K562 (cell line): Measurements from ENCODE around the gene SLC23A2. TPM values are rescaled to one million over a fixed set of nuclear protein-coding genes. Genes with fewer than 3 reads are reported as not detected.

ENCODE experiments used
- ATAC-seq: fragments of 200-7000 bp; cut with Tn5 transposase; 3 replicates; pipeline ENCODE4 v1.9.1; 2020; ENCODE audit warnings: moderate library complexity
- BruUV-seq: library from RNA; stranded (reverse); fragments of 400-500 nt; replicated peaks from 2 replicates; lab custom pipeline; 2021; lab: Mats Ljungman, UMichigan
- CTCF ChIA-PET: fragments of 300-600 bp; formaldehyde crosslinking; extraction: SDS; loops from one replicate; lab custom pipeline; 2021; ENCODE audit warnings: low intra/inter-chr PET ratio; lab: Yijun Ruan, JAX
- POLR2A ChIA-PET: fragments of 300-600, 350-650 bp; sonication (Branson Sonifier 250); formaldehyde crosslinking; extraction: SDS; loops from one replicate; lab custom pipeline; 2021; ENCODE audit warnings: antibody characterized with exemption, inconsistent platforms; lab: Yijun Ruan, JAX
- DNase-seq, 4 experiments: peaks; one replicate each; pipeline versions ENCODE4 v3.0.0 to v3.0.0-alpha.2; 2011 to 2018; ENCODE audit warnings: low spot score in 3 of 4, mixed read lengths in 3 of 4; ENCODE audit errors: extremely low read depth in 1 of 4
- FAIRE-seq: peaks from 2 replicates; lab custom pipeline; 2011; peaks lifted over from hg19 to GRCh38; lab: Jason Lieb, UNC
- H2AFZ ChIP-seq: 2 replicates; pipeline ENCODE4 v1.6.0; 2011; ENCODE audit warnings: low read depth, low read length, control low read depth, inconsistent platforms
- H3K27ac ChIP-seq: fragments of 200-600 bp; 3 replicates; pipeline ENCODE4 v1.8.0; 2011; ENCODE audit warnings: low read depth, mild to moderate bottlenecking, control low read depth, inconsistent platforms, low read length, moderate library complexity, mixed read lengths; ENCODE audit errors: extremely low read depth
- H3K27me3 ChIP-seq, 2 experiments: fragments of 300-600 bp in 1 of 2; 2 replicates in 1 of 2; 3 replicates in 1 of 2; pipeline versions ENCODE4 v1.6.0 to v1.8.0; 2011; ENCODE audit warnings: inconsistent platforms in 2 of 2, low read length in 2 of 2, mild to moderate bottlenecking in 1 of 2, mixed read lengths in 1 of 2, moderate library complexity in 1 of 2; ENCODE audit not compliant: control insufficient read depth in 2 of 2, insufficient read depth in 2 of 2
- H3K36me3 ChIP-seq: fragments of 300-600 bp; 3 replicates; pipeline ENCODE4 v1.8.0; 2011; ENCODE audit warnings: mild to moderate bottlenecking, low read length, inconsistent platforms; ENCODE audit not compliant: control insufficient read depth, insufficient read depth
- H3K4me1 ChIP-seq, 2 experiments: fragments of 200-600 bp in 1 of 2; replicated peaks in 1 of 2; 2 replicates in 1 of 2; 3 replicates in 1 of 2; pipeline versions ENCODE4 v1.5.1 to v1.8.0; 2011; ENCODE audit warnings: inconsistent platforms in 2 of 2, low read length in 2 of 2, mild to moderate bottlenecking in 1 of 2, mixed read lengths in 1 of 2, moderate library complexity in 1 of 2; ENCODE audit not compliant: control insufficient read depth in 2 of 2, insufficient read depth in 2 of 2
- H3K4me2 ChIP-seq: 2 replicates; pipeline ENCODE4 v1.6.1; 2011; ENCODE audit warnings: low read length, control low read depth, inconsistent platforms, mixed read lengths; ENCODE audit not compliant: insufficient read depth
- H3K4me3 ChIP-seq: fragments of 200-600 bp; sonication (generic), shearing (Covaris generic); 2 replicates; pipeline ENCODE4 v1.5.1; 2016; ENCODE audit warnings: control low read depth, inconsistent platforms
- H3K79me2 ChIP-seq: fragments of 200-600 bp; 3 replicates; pipeline ENCODE4 v1.8.0; 2011; ENCODE audit warnings: low read length, inconsistent platforms; ENCODE audit not compliant: control insufficient read depth, insufficient read depth
- H3K9ac ChIP-seq, 2 experiments: 2 replicates each; pipeline versions ENCODE4 v1.6.0 to v1.6.1; 2011; ENCODE audit warnings: low read depth in 2 of 2, low read length in 2 of 2, control low read depth in 1 of 2, inconsistent platforms in 1 of 2, mild to moderate bottlenecking in 1 of 2, mixed read lengths in 1 of 2; ENCODE audit not compliant: insufficient read depth in 1 of 2
- H3K9me1 ChIP-seq: one replicate; pipeline ENCODE4 v1.6.0; 2011; ENCODE audit warnings: inconsistent platforms, mild to moderate bottlenecking, low read length, moderate library complexity; ENCODE audit not compliant: control insufficient read depth, insufficient read depth
- H3K9me3 ChIP-seq: replicated peaks from 2 replicates; pipeline ENCODE4 v1.5.1; 2011; ENCODE audit warnings: low read depth, low read length, inconsistent platforms; ENCODE audit not compliant: control insufficient read depth, insufficient read depth
- H4K20me1 ChIP-seq: replicated peaks from 2 replicates; pipeline ENCODE4 v1.6.1; 2011; ENCODE audit warnings: low read length, inconsistent platforms, mixed read lengths; ENCODE audit not compliant: control insufficient read depth, insufficient read depth
- GTF2F1 ChIP-seq: IDR thresholded peaks from 2 replicates; pipeline ENCODE4 v1.6.1; 2011; ENCODE audit warnings: low read depth, low read length, improper control_type of control experiment
- HMG20B ChIP-seq: fragments of 250-450 bp; sonication (Bioruptor Pico); IDR thresholded peaks from 2 replicates; pipeline ENCODE4 v1.5.0; 2021; ENCODE audit warnings: mild to moderate bottlenecking
- NBN ChIP-seq: fragments of 450-650 bp; IDR thresholded peaks from 2 replicates; pipeline ENCODE4 v1.6.1; 2016; ENCODE audit warnings: low read depth, mild to moderate bottlenecking
- PML ChIP-seq: IDR thresholded peaks from 2 replicates; pipeline ENCODE4 v1.6.1; 2012; ENCODE audit warnings: low read length, inconsistent platforms
- PYGO2 ChIP-seq: fragments of 450-650 bp; IDR thresholded peaks from 2 replicates; pipeline ENCODE4 v1.6.1; 2016; ENCODE audit warnings: mild to moderate bottlenecking, missing genetic modification characterization, moderate library complexity, missing compliant biosample characterization
- RFX5 ChIP-seq: IDR thresholded peaks from 2 replicates; pipeline ENCODE4 v1.6.1; 2011; ENCODE audit warnings: low read depth, mild to moderate bottlenecking, improper control_type of control experiment, low read length
- SMAD4 ChIP-seq: fragments of 250-450 bp; sonication (Bioruptor Pico); conservative IDR thresholded peaks from 2 replicates; pipeline ENCODE4 v1.8.0; 2021; ENCODE audit warnings: inconsistent platforms, mild to moderate bottlenecking, moderate library complexity
- TBL1XR1 ChIP-seq, 2 experiments: IDR thresholded peaks; 2 replicates each; pipeline ENCODE4 v1.6.1; 2012; ENCODE audit warnings: improper control_type of control experiment in 2 of 2, low read length in 2 of 2, mild to moderate bottlenecking in 1 of 2
- ZBTB2 ChIP-seq: fragments of 450-650 bp; IDR thresholded peaks from 2 replicates; pipeline ENCODE4 v1.6.1; 2016; ENCODE audit warnings: antibody characterized with exemption
- ZNF184 ChIP-seq: sonication (generic); formaldehyde crosslinking; IDR thresholded peaks from 2 replicates; pipeline ENCODE4 v1.5.0; 2020; ENCODE audit warnings: missing genetic modification reagents
- ZNF407 ChIP-seq: fragments of 450-650 bp; IDR thresholded peaks from 2 replicates; pipeline ENCODE4 v1.6.1; 2016; ENCODE audit warnings: low read depth
- WGBS: fragments of 100-300 bp; shearing (Covaris generic); methylation state at CpG from one replicate; pipeline ENCODE4 v1.1.6; 2016; ENCODE audit warnings: low coverage, mixed read lengths; ENCODE audit not compliant: insufficient coverage; ENCODE audit errors: missing lambda C conversion rate; 5-methylcytosine and 5-hydroxymethylcytosine counted together
- in situ Hi-C: fragments of 300-500 bp; cut with MboI; formaldehyde crosslinking; loops from 4 replicates; pipeline ENCODE4 v1.15.0; 2018; ENCODE audit warnings: inconsistent platforms, mixed read lengths
- intact Hi-C: fragments of 100-400 bp; cut with micrococcal nuclease; formaldehyde crosslinking; loops from 2 replicates; pipeline ENCODE4 v1.14.2; 2022
- polyA plus RNA-seq, 8 experiments: library from polyadenylated mRNA; depleted of rRNA in 4 of 8; stranded (reverse) in 5 of 8; unstranded in 3 of 8; fragments of >200 nt; fragmentation: Nextera tagmentation in 2 of 8; fragmentation: Illumina TruSeq in 1 of 8; extraction: Ambion mirVana in 2 of 8; extraction: Trizol in 1 of 8; gene quantifications; 2 replicates each; pipeline versions ENCODE4 v1.2.1 to v1.2.3, GENCODE V29; 2011 to 2014; ENCODE audit warnings: inconsistent platforms in 1 of 8, missing spikeins in 1 of 8
- total RNA-seq, 7 experiments: library from RNA; depleted of rRNA in 6 of 7; stranded (reverse); fragments of >200 nt in 6 of 7; fragmentation: Illumina TruSeq in 2 of 7; extraction: Trizol in 2 of 7; gene quantifications; 2 replicates each; pipeline versions ENCODE4 v1.2.1 to v1.2.3, GENCODE V29; 2011 to 2021; ENCODE audit warnings: low replicate concordance in 1 of 7
- TF ChIP-seq, protein P1 (sequence below): sonication (generic); formaldehyde crosslinking; IDR thresholded peaks from 2 replicates; pipeline ENCODE4 v1.9.0; 2022; ENCODE audit warnings: mild to moderate bottlenecking, missing genetic modification reagents

Gene SLC23A2
- total and polyA plus RNA-seq, 9 of the 15 experiments (the other 6 are each of a cell fraction or from before 2014, with no cell fraction given), result 0.39 to 6.7 (median 3.2) TPM

DNA sequence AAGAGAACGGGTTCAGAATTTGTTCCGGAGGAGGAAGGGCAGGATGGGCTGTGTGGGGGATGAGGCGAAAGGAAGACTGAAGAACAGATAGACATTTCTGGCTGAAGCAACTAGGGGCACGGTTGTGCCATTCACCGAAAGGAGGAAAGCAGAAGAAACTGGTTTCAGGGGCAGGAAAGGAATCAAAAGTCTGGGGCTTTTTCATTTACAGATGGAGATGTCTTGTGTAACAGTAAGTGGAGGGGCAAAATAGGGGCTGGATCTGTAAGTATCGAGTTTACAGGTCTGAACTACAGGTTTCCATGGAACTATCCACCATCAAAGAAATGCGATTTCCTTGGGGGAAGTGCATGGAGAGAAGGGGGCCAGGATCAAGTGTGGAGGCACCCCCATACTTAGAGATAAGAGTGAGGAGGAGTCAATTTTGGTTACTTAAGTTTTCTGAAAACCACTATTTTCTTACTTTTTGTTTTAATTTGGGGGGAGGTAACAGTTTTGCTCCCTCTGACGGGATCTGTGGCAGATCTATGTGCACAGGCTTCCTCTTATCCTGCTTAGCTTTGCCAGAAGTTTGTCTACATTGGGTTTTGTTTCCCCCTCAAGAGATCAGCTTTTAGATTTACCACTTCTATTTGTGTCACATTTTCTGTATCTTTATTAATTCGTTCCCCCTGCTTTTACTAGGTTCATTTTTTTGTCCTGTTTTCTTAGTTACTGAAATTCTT, 120.1 kb downstream of the SLC23A2 start:
- BruUV-seq, result no TSS peak
- Histone ChIP-seq H4K20me1 (no peaks in the 10 kb centered on the region), H3K36me3 (0 out of 3 replicates have a peak, but pooled peaks cover 2% of the 10 kb centered on the region), H3K4me3 (no peak overlapping the region), H3K4me2 (no peak overlapping the region), H3K79me2 (no peaks in the 10 kb centered on the region), H3K9ac (no peak overlapping the region), H3K9me1 (no peaks in the 10 kb centered on the region), H2AFZ (no peak overlapping the region), H3K4me1 (no peaks in the 10 kb centered on the region), H3K27ac (no peak overlapping the region), H3K27me3 (no peaks in the 10 kb centered on the region), H3K9me3 (no peaks in the 10 kb centered on the region)
- ChIA-PET POLR2A (no interaction called here), CTCF (no interaction called here)
- DNase-seq, result no peak
- no peak for TF ChIP-seq ZNF407
- no peak for TF ChIP-seq PYGO2 (tag)
- TF ChIP-seq HMG20B, result no peak
- no peak for TF ChIP-seq PML
- no peak for TF ChIP-seq ZNF184 (CRISPR knock-in tag)
- TF ChIP-seq RFX5, result no peak
- TF ChIP-seq ZBTB2, result no peak
- TF ChIP-seq TBL1XR1 (IDR thresholded peaks at IDR 0.05; ENCODE audit: low read length in 2 of 2), result no peak
- no peak for TF ChIP-seq NBN
- no peak for TF ChIP-seq SMAD4 (CRISPR knock-in tag)
- TF ChIP-seq GTF2F1, result no peak
- TF ChIP-seq, protein P1, sequence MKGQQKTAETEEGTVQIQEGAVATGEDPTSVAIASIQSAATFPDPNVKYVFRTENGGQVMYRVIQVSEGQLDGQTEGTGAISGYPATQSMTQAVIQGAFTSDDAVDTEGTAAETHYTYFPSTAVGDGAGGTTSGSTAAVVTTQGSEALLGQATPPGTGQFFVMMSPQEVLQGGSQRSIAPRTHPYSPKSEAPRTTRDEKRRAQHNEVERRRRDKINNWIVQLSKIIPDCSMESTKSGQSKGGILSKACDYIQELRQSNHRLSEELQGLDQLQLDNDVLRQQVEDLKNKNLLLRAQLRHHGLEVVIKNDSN (CRISPR knock-in tag), result no peak
- WGBS, result 43% methylated on average over 6 of the region's 9 CpGs
- no peak for ATAC-seq
- no peak for FAIRE-seq
- in situ Hi-C loops, result no loop called here
- intact Hi-C loops, result no loop called here
